Bronchial epithelial cell (primary cell): ENCODE data around the gene GIPC3. TPM values are rescaled to one million over a fixed set of nuclear protein-coding genes. Genes with fewer than 3 reads are reported as not detected.

Source experiments
- DNase-seq: peaks from one replicate; pipeline ENCODE4 v3.0.0-alpha.2; 2010; ENCODE audit warnings: low read depth
- FAIRE-seq: peaks from 2 replicates; lab custom pipeline; 2011; peaks lifted over from hg19 to GRCh38; lab: Jason Lieb, UNC
- H3K27me3 ChIP-seq: 2 replicates; pipeline ENCODE4 v1.5.1; 2011; ENCODE audit warnings: low read length; ENCODE audit not compliant: control insufficient read depth, insufficient read depth
- H3K36me3 ChIP-seq: 2 replicates; pipeline ENCODE4 v1.5.1; 2011; ENCODE audit warnings: low read length; ENCODE audit not compliant: control insufficient read depth, insufficient read depth
- H3K4me3 ChIP-seq: 2 replicates; pipeline ENCODE4 v1.5.1; 2011; ENCODE audit warnings: mild to moderate bottlenecking, low read depth, low read length, control low read depth
- total RNA-seq: library from RNA; depleted of rRNA; stranded (reverse); fragments of >200 nt; gene quantifications from 2 replicates; pipeline ENCODE4 v1.2.1, GENCODE V29; 2014
- TF ChIP-seq, protein P1 (sequence below): IDR thresholded peaks from 2 replicates; pipeline ENCODE4 v1.5.1; 2011; ENCODE audit warnings: mild to moderate bottlenecking, moderate library complexity, low read length, control low read depth, inconsistent platforms; ENCODE audit not compliant: insufficient read depth, severe bottlenecking

GIPC3 gene
- total RNA-seq, 1 donor from 2014 or later: not detected

DNA sequence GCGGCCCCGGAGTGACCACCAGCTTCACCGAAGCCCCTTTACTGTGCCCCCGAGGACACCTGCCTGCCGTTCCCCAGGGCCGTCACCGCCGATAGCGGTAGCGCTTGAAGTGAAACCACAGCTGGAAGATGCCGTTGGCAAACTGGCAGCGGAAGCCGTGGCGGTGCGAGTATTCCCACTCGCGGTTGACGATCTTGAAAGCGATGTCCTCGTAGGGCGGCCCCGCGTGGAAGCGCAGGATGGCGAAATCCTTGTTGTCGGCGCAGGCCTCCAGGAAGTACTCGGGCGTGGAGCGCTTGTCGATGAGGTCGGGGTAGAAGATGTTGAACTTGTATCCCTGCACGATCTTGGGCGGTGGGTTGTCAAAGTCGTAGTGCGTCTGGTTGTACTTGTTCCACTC is 26.6 kb downstream of the GIPC3 start:
- DNase-seq (no peak), FAIRE-seq (no peak)
- TF ChIP-seq, protein P1, sequence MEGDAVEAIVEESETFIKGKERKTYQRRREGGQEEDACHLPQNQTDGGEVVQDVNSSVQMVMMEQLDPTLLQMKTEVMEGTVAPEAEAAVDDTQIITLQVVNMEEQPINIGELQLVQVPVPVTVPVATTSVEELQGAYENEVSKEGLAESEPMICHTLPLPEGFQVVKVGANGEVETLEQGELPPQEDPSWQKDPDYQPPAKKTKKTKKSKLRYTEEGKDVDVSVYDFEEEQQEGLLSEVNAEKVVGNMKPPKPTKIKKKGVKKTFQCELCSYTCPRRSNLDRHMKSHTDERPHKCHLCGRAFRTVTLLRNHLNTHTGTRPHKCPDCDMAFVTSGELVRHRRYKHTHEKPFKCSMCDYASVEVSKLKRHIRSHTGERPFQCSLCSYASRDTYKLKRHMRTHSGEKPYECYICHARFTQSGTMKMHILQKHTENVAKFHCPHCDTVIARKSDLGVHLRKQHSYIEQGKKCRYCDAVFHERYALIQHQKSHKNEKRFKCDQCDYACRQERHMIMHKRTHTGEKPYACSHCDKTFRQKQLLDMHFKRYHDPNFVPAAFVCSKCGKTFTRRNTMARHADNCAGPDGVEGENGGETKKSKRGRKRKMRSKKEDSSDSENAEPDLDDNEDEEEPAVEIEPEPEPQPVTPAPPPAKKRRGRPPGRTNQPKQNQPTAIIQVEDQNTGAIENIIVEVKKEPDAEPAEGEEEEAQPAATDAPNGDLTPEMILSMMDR: no peak
- H3K27me3 ChIP-seq: no peaks in the 10 kb centered on the region
- peaks cover 14% of the 10 kb centered on the region for H3K36me3 ChIP-seq
- H3K4me3 ChIP-seq: no peak overlapping the region

DNA sequence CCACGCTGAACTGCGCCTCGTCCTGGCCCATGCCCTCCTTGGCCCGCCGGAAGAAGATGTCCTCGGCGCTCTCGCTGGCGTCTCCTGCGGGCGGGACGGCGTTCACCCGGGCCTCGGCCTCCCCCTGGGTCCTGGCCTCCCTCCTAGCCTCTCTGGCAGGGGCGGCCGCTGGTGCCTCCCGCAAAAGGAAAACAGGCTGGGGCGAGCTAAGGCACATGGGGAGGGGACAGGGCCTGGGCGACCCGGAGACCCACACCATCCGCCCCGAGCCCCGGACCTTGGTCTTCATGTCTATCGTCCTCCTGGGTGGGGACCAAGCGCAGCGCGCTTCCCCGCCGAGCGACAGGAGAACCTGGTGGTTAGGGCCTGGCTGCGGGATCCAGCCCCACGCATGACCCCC is 27.1 kb downstream of the GIPC3 start:
- TF ChIP-seq, protein P1: no peak
- no peak for DNase-seq
- no peaks in the 10 kb centered on the region for H3K27me3 ChIP-seq
- no peak overlapping the region for H3K4me3 ChIP-seq
- peaks cover 14% of the 10 kb centered on the region for H3K36me3 ChIP-seq
- FAIRE-seq: no peak

DNA sequence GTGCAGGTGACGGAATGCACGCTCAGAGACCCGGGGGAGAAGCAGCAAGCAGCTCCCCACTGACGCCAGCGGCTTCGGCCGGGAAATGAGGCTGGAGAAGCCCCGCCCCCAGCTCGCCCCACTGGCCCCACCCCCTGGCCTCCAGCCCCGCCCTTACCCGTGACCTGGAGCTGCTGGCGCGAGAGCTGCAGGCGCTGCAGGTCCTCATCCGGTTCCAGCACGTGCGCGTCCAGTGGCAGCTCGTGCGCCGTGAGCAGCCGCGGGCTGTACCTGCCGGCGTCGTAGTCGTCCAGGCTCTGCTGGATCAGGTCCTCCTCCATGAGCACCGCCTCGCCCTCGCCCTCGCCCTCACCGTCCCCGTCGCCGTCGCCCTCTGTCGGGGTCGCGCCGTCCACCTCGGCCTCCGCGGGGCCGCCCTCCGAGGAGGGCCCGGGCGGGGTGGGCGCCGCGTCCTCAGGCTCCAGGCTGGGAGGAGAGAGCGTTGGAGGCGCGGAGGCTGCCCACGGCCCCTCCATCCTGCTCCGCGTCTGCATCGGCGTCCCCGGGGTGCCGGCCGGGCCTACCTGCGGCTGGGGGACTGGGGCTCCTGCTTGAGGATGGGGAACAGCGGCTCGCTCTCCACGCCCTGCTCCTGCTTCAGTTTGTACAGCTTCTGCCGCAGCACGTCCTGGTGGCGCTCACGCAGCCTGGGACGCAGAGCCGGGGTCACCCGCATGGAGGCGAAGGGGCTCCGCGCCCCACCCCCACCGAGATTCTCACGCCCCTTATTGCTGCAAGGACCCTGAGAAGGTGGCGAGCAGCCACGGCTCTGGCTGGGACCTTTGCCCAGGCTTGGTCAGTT is 27.8 kb downstream of the GIPC3 start:
- H3K4me3 ChIP-seq: no peak overlapping the region
- no peaks in the 10 kb centered on the region for H3K27me3 ChIP-seq
- DNase-seq: no peak
- FAIRE-seq: no peak
- TF ChIP-seq, protein P1: no peak
- H3K36me3 ChIP-seq: peaks cover 16% of the 10 kb centered on the region

DNA sequence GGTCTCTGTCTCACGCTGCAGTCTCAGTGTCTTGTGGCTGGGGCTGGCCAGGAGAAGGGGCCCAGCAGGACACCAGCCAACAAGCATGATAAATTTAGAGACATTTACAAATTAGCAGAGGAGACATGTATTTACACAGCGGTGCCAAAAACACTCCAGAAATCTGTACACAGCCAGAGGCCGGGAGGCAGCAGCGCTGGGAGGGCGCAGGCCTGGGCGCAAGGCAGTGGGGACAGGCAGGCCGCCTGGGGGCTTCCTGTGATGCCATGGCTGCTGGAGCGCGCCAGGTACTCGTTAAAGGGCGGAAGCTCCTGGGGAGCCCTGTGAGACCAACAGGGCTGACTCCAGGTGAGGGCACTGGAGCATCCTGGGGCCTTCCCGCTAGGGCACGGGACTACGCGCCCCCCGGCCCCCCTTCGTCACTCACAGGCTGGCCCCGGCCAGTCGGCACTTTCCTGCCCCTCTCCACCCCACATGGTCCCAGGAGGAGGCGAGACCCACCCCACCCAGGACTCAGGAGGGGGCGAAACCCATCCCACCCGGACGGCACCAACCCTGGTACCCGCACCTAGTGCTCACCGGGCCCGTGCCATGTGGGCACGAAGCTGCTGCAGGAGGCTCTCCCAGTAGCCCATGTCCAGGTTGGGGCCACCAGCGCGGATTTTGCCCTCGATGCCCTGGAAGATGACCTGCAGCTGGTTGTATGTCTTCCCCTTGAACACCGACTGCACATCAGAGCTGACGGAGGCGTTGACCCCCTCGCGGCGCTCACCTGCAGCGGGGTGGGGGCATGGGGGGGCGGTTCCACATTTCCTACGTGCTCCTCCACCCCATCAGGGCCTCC is 28.8 kb downstream of the GIPC3 start:
- Histone ChIP-seq H3K27me3 (no peaks in the 10 kb centered on the region), H3K4me3 (no peak overlapping the region), H3K36me3 (peaks cover 17% of the 10 kb centered on the region)
- TF ChIP-seq, protein P1: no peak
- DNase-seq (no peak), FAIRE-seq (no peak)

DNA sequence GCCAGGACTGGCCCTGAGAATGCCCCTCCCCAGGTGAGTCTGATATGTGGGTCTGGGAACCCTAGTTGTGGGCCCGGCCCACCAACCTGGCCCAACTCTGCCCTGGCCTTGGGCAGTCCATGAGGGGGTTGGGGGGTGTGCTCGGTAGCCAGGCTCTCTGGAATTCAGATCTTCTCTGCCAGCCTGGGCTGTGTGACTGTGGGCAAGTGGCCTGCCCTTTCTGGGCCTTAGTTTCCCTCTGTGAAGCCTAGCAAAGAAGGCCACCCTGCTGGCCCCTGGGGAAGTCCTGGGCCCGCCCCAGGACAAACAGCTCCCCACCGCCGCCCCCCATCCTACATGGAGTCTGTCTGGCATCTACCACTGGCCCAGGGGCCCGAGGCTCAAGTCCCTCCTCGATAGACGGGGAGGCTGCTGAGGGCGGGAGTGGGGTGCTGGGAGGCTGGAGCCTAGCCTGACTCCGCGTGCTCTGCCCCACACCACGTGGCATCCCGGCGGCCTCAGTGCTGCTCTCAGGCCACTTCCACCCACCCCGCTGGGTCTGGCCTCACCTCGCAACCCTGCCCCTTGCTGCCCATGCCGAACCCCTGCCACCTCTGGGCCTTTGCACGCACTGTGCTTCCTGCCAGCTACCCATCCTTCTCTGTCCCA is 29.7 kb downstream of the GIPC3 start:
- DNase-seq (no peak), FAIRE-seq (no peak)
- Histone ChIP-seq H3K27me3 (no peaks in the 10 kb centered on the region), H3K4me3 (no peak overlapping the region), H3K36me3 (peaks cover 21% of the 10 kb centered on the region)
- TF ChIP-seq, protein P1: no peak
